HCT116 (cell line): ENCODE data around the gene GLMN. TPM values are rescaled to one million over a fixed set of nuclear protein-coding genes. Genes with fewer than 3 reads are reported as not detected.

Experiments
- ATAC-seq: fragments of 200-7000 bp; cut with Tn5 transposase; 2 replicates; pipeline ENCODE4 v1.9.1; 2020; ENCODE audit warnings: mild to moderate bottlenecking, moderate library complexity
- BruUV-seq: library from RNA; stranded (reverse); fragments of 400-500 nt; replicated peaks from 2 replicates; lab custom pipeline; 2021; lab: Mats Ljungman, UMichigan
- CTCF ChIA-PET: fragments of 300-600 bp; sonication (Branson Sonifier 250); formaldehyde crosslinking; loops from one replicate; lab custom pipeline; 2021; ENCODE audit warnings: antibody characterized with exemption; lab: Charles Lee
- POLR2A ChIA-PET: fragments of 300-600, 350-600 bp; sonication (Branson Sonifier 250); formaldehyde crosslinking; loops from one replicate; lab custom pipeline; 2021; ENCODE audit warnings: antibody characterized with exemption; lab: Charles Lee
- RAD21 ChIA-PET, 2 experiments: fragments of 300-600 bp; sonication (Branson Sonifier 250); formaldehyde crosslinking; loops; one replicate each; lab custom pipeline; 2023; ENCODE audit warnings: low total read pairs in 2 of 2; ENCODE audit not compliant: uncharacterized antibody in 2 of 2, unreplicated experiment in 2 of 2, low non-redundant PET in 1 of 2; lab: Charles Lee
- DNase-seq: peaks from one replicate; pipeline ENCODE4 v3.0.0-alpha.2; 2010; ENCODE audit warnings: low read depth, low spot score
- H2AFZ ChIP-seq: fragments of 200-600 bp; shearing (Covaris generic), sonication (generic); 2 replicates; pipeline ENCODE4 v1.6.1; 2017; ENCODE audit warnings: low read depth, mixed run types, mixed read lengths, antibody characterized with exemption, low read length; ENCODE audit not compliant: poor library complexity, severe bottlenecking
- H3K27ac ChIP-seq: 2 replicates; pipeline ENCODE4 v1.5.1; 2012; ENCODE audit warnings: low read depth, low read length
- H3K27me3 ChIP-seq: fragments of 200-600 bp; sonication (generic); 2 replicates; pipeline ENCODE4 v1.6.1; 2016; ENCODE audit warnings: mixed run types, low read length, mixed read lengths; ENCODE audit not compliant: insufficient read depth
- H3K36me3 ChIP-seq, 2 experiments: fragments of 200-500 bp in 1 of 2; fragments of 200-600 bp in 1 of 2; sonication (Bioruptor generic) in 1 of 2; sonication (generic) in 1 of 2; 2 replicates each; pipeline versions ENCODE4 v1.5.1 to v1.6.1; 2014 to 2016; ENCODE audit warnings: low read length in 2 of 2, inconsistent platforms in 1 of 2, mixed read lengths in 1 of 2, mixed run types in 1 of 2; ENCODE audit not compliant: insufficient read depth in 2 of 2, control insufficient read depth in 1 of 2
- H3K4me1 ChIP-seq, 2 experiments: fragments of 200-600 bp in 1 of 2; sonication (generic) in 1 of 2; 2 replicates each; pipeline versions ENCODE4 v1.5.1 to v1.6.1; 2012 to 2017; ENCODE audit warnings: low read length in 2 of 2, inconsistent platforms in 1 of 2, mild to moderate bottlenecking in 1 of 2, mixed read lengths in 1 of 2, mixed run types in 1 of 2, moderate library complexity in 1 of 2; ENCODE audit not compliant: insufficient read depth in 2 of 2, control insufficient read depth in 1 of 2
- H3K4me2 ChIP-seq: fragments of 200-600 bp; sonication (generic); 2 replicates; pipeline ENCODE4 v1.6.1; 2017; ENCODE audit warnings: mixed run types, low read length, mixed read lengths
- H3K4me3 ChIP-seq, 2 experiments: fragments of 200-600 bp in 1 of 2; sonication (generic) in 1 of 2; replicated peaks in 1 of 2; 2 replicates each; pipeline ENCODE4 v1.5.1; 2011 to 2016; ENCODE audit warnings: low read length in 2 of 2, control low read depth in 1 of 2, low read depth in 1 of 2, mild to moderate bottlenecking in 1 of 2, mixed read lengths in 1 of 2, mixed run types in 1 of 2
- H3K79me2 ChIP-seq: fragments of 200-600 bp; sonication (generic); 2 replicates; pipeline ENCODE4 v1.6.1; 2017; ENCODE audit warnings: mild to moderate bottlenecking, mixed run types, low read length, moderate library complexity, mixed read lengths; ENCODE audit not compliant: insufficient read depth
- H3K9ac ChIP-seq: fragments of 200-600 bp; sonication (generic); 2 replicates; pipeline ENCODE4 v1.6.1; 2016; ENCODE audit warnings: low read length, mixed read lengths
- H3K9me2 ChIP-seq: fragments of 200-600 bp; sonication (generic), shearing (Covaris generic); 2 replicates; pipeline ENCODE4 v1.6.1; 2017; ENCODE audit warnings: mixed run types, mild to moderate bottlenecking, moderate library complexity; ENCODE audit not compliant: insufficient read depth
- H3K9me3 ChIP-seq, 2 experiments: fragments of 200-500 bp in 1 of 2; fragments of 200-600 bp in 1 of 2; sonication (Bioruptor generic) in 1 of 2; sonication (generic) in 1 of 2; 2 replicates each; pipeline ENCODE4 v1.6.1; 2014 to 2017; ENCODE audit warnings: low read length in 2 of 2, mixed read lengths in 2 of 2, inconsistent platforms in 1 of 2, low read depth in 1 of 2, mild to moderate bottlenecking in 1 of 2, mixed run types in 1 of 2, moderate library complexity in 1 of 2; ENCODE audit not compliant: control insufficient read depth in 1 of 2, insufficient read depth in 1 of 2
- H4K20me1 ChIP-seq: fragments of 200-600 bp; sonication (generic), shearing (Covaris generic); 2 replicates; pipeline ENCODE4 v1.6.1; 2017; ENCODE audit warnings: mixed run types, mild to moderate bottlenecking, moderate library complexity; ENCODE audit not compliant: insufficient read depth
- ATF3 ChIP-seq: IDR thresholded peaks from 2 replicates; pipeline ENCODE4 v1.6.1; 2012
- CBX3 ChIP-seq: IDR thresholded peaks from 2 replicates; pipeline ENCODE4 v1.6.1; 2012; ENCODE audit warnings: low read depth
- CEBPB ChIP-seq: IDR thresholded peaks from 2 replicates; pipeline ENCODE4 v1.6.1; 2012; ENCODE audit warnings: low read depth
- CTCF ChIP-seq, 3 experiments: fragments of 200-600 bp in 1 of 3; sonication (generic) in 1 of 3; IDR thresholded peaks in 2 of 3; conservative IDR thresholded peaks in 1 of 3; 2 replicates each; pipeline ENCODE4 v1.5.1; 2012 to 2017; ENCODE audit warnings: low read depth in 2 of 3, low read length in 2 of 3, antibody characterized with exemption in 1 of 3, borderline replicate concordance in 1 of 3, control low read depth in 1 of 3, mild to moderate bottlenecking in 1 of 3, mixed read lengths in 1 of 3, mixed run types in 1 of 3, moderate library complexity in 1 of 3; ENCODE audit not compliant: insufficient read depth in 1 of 3
- EGR1 ChIP-seq: IDR thresholded peaks from 2 replicates; pipeline ENCODE4 v1.6.1; 2012; ENCODE audit warnings: low read depth
- ELF1 ChIP-seq: IDR thresholded peaks from 2 replicates; pipeline ENCODE4 v1.6.1; 2012; ENCODE audit warnings: low read depth, borderline replicate concordance
- EZH2 ChIP-seq: fragments of 200-600 bp; sonication (generic); IDR thresholded peaks from 2 replicates; pipeline ENCODE4 v1.6.1; 2017; ENCODE audit warnings: antibody characterized with exemption, mixed run types
- EZH2phosphoT487 ChIP-seq: fragments of 200-600 bp; IDR thresholded peaks from 2 replicates; pipeline ENCODE4 v1.6.1; 2018; ENCODE audit warnings: antibody characterized with exemption, borderline replicate concordance
- JUND ChIP-seq: IDR thresholded peaks from 2 replicates; pipeline ENCODE4 v1.6.1; 2012
- POLR2A ChIP-seq: IDR thresholded peaks from 2 replicates; pipeline ENCODE4 v1.7.0; 2011; ENCODE audit warnings: borderline replicate concordance; ENCODE audit not compliant: insufficient read depth, insufficient read length; ENCODE audit errors: extremely low read depth
- POLR2AphosphoS5 ChIP-seq: IDR thresholded peaks from 2 replicates; pipeline ENCODE4 v1.6.1; 2011; ENCODE audit warnings: mild to moderate bottlenecking, low read depth, low read length, moderate library complexity
- SRF ChIP-seq: IDR thresholded peaks from 2 replicates; pipeline ENCODE4 v1.6.1; 2012; ENCODE audit warnings: low read depth
- ZBTB33 ChIP-seq: IDR thresholded peaks from 2 replicates; pipeline ENCODE4 v1.6.1; 2011; ENCODE audit warnings: mild to moderate bottlenecking, low read length, moderate library complexity; ENCODE audit not compliant: insufficient replicate concordance; ENCODE audit errors: extremely low read depth
- ZNF274 ChIP-seq: fragments of 200-500 bp; sonication (Bioruptor generic); IDR thresholded peaks from 2 replicates; pipeline ENCODE4 v1.6.1; 2014; ENCODE audit warnings: mild to moderate bottlenecking, low read depth, low read length, inconsistent platforms
- intact Hi-C: fragments of 100-400 bp; cut with micrococcal nuclease; formaldehyde crosslinking; loops from 2 replicates; pipeline ENCODE4 v1.10.0; 2022
- total RNA-seq: library from RNA; stranded (reverse); gene quantifications from one replicate; pipeline ENCODE4 v1.2.1, GENCODE V29; 2021; ENCODE audit not compliant: unreplicated experiment

GLMN gene
- total RNA-seq, 1 experiment from 2014 or later, result 10.9 TPM

GRCh38 chr1:92315766-92316599 lies 17.2 kb upstream of the GLMN start:
- H3K4me1 ChIP-seq, result no peaks in the 10 kb centered on the region
- H2AFZ ChIP-seq, result no peak overlapping the region
- TF ChIP-seq ZNF274, result no peak
- TF ChIP-seq POLR2AphosphoS5, result no peak
- TF ChIP-seq CBX3, result no peak
- no peak for TF ChIP-seq POLR2A
- TF ChIP-seq ZBTB33, result no peak
- TF ChIP-seq ATF3, result no peak
- no peak for TF ChIP-seq JUND
- no peak for TF ChIP-seq ELF1
- no peak for TF ChIP-seq SRF
- TF ChIP-seq CEBPB, result no peak
- TF ChIP-seq CTCF (IDR thresholded peaks at IDR 0.05 in 2 of 3, conservative IDR thresholded peaks at IDR 0.05 in 1 of 3; ENCODE audit: borderline replicate concordance in 1 of 3, insufficient read depth in 1 of 3, low read depth in 2 of 3, low read length in 2 of 3), result no peak
- no peak for TF ChIP-seq EZH2
- TF ChIP-seq EGR1, result no peak
- no peak for TF ChIP-seq EZH2phosphoT487
- TF ChIP-seq, all 23 proteins: peak for 0
- Histone ChIP-seq H4K20me1 (no peaks in the 10 kb centered on the region), H3K36me3 (peaks cover 0 to 2% of the 10 kb centered on the region in 2 experiments; a peak in 1 of 4 replicates), H3K27me3 (no peaks in the 10 kb centered on the region), H3K9me2 (no peaks in the 10 kb centered on the region), H3K27ac (no peak overlapping the region), H3K79me2 (no peaks in the 10 kb centered on the region), H3K4me2 (no peak overlapping the region), H3K9me3 (no peaks in the 10 kb centered on the region), H3K4me3 (no peak overlapping the region), H3K9ac (no peak overlapping the region)
- CTCF ChIA-PET, result no interaction called here
- POLR2A ChIA-PET, result no interaction called here
- ATAC-seq (no peak), DNase-seq (no peak)
- no TSS peak for BruUV-seq
- RAD21 ChIA-PET, result no interaction called here
- intact Hi-C loops, result no loop called here
